ENCODE measurements around the gene SPRY4. TPM values are rescaled to one million over a fixed set of nuclear protein-coding genes. Genes with fewer than 3 reads are reported as not detected.

The SPRY4 gene
- total and polyA plus RNA-seq, 2 of the 13 experiments (the other 11 are each of a cell fraction or from before 2014, with no cell fraction given) = 8.9 to 17.8 TPM

GRCh38 chr5:142360607-142361120, 35.8 kb upstream of the SPRY4 start (continued):
- TF ChIP-seq YY1 (IDR thresholded peaks at IDR 0.05; ENCODE audit: insufficient read depth, insufficient replicate concordance, low read depth, low read length) (peak; percentile 38), ZNF12 (CRISPR knock-in tag; IDR thresholded peaks at IDR 0.05) (peak; percentile 79), ZNF432 (CRISPR knock-in tag; IDR thresholded peaks at IDR 0.05; ENCODE audit: borderline replicate concordance) (no peak), THRA (CRISPR knock-in tag; IDR thresholded peaks at IDR 0.05; ENCODE audit: borderline replicate concordance) (peak; percentile 50; the same call in 1 of the 2 replicates), POLR2AphosphoS5 (IDR thresholded peaks at IDR 0.05; ENCODE audit: low read depth, low read length) (peak; percentile 69), ZFP37 (CRISPR knock-in tag; IDR thresholded peaks at IDR 0.05; ENCODE audit: borderline replicate concordance) (no peak), FOXO4 (CRISPR knock-in tag; conservative IDR thresholded peaks at IDR 0.05) (no peak), MAX (IDR thresholded peaks at IDR 0.05) (peak; percentile 67; the same call in 1 of the 2 replicates), ZNF770 (CRISPR knock-in tag; IDR thresholded peaks at IDR 0.05) (no peak), ZNF329 (CRISPR knock-in tag; IDR thresholded peaks at IDR 0.05; ENCODE audit: low read depth) (no peak), YEATS2 (CRISPR knock-in tag; IDR thresholded peaks at IDR 0.05; ENCODE audit: borderline replicate concordance) (0 out of 2 replicates have a peak, but pooled peaks have one; percentile 22), KAT7 (CRISPR knock-in tag; IDR thresholded peaks at IDR 0.05; ENCODE audit: borderline replicate concordance) (peak; percentile 79), SCMH1 (CRISPR knock-in tag; IDR thresholded peaks at IDR 0.05; ENCODE audit: borderline replicate concordance) (no peak), ZNF761 (CRISPR knock-in tag; conservative IDR thresholded peaks at IDR 0.05) (0 out of 2 replicates have a peak, but pooled peaks have one; percentile 57), GPBP1L1 (CRISPR knock-in tag; IDR thresholded peaks at IDR 0.05) (no peak), ZNF160 (CRISPR knock-in tag; IDR thresholded peaks at IDR 0.05) (no peak), RFXAP (CRISPR knock-in tag; IDR thresholded peaks at IDR 0.05; ENCODE audit: borderline replicate concordance) (peak; percentile 77; the same call in 1 of the 2 replicates), ZNF180 (CRISPR knock-in tag; IDR thresholded peaks at IDR 0.05; ENCODE audit: borderline replicate concordance, low read depth) (no peak), HMGXB4 (CRISPR knock-in tag; IDR thresholded peaks at IDR 0.05; ENCODE audit: borderline replicate concordance in 1 of 2, low read depth in 1 of 2) (peak; percentile 20 to 62; a peak in 1 of 4 replicates), ZNF780A (CRISPR knock-in tag; IDR thresholded peaks at IDR 0.05) (peak; percentile 29; the same call in 1 of the 2 replicates)

Measured in HepG2 (cell line).